ENCODE results near the gene MOBP. TPM values are rescaled to one million over a fixed set of nuclear protein-coding genes. Genes with fewer than 3 reads are reported as not detected.

The MOBP gene
- total and polyA plus RNA-seq, 9 of the 15 experiments (the other 6 are each of a cell fraction or from before 2014, with no cell fraction given), result 0.09 to 0.33 (median 0.11) TPM; not detected in 4

DNA sequence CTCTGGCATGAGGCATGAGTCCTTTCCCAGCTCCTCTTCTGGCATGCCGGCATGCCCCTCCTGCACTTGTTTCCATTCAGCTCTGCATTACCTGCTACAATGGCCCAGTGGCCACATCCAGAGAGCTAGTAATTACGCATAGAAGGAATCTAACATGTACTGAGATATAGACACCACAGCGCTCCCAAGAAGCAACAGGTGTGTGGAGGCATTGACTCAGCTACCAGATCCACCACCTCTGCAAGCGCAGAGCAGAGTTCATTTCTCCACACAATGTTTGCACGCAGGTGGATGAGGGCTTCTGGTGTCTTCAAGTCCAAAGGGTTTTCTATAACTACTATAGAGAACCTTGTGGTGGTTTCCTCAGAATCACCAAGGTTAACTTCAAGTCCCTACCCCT lies 4.2 kb downstream of the MOBP start:
- H3K27me3 ChIP-seq (ENCODE audit: control insufficient read depth in 2 of 2, insufficient read depth in 2 of 2, low read length in 2 of 2), result peaks cover 2 to 12% of the 10 kb centered on the region in 2 experiments; a peak in 2 of 5 replicates
- H3K9ac ChIP-seq (ENCODE audit: insufficient read depth in 1 of 2, low read depth in 2 of 2, low read length in 2 of 2), result no peak overlapping the region
- CTCF ChIA-PET (ENCODE audit: low intra/inter-chr PET ratio), result no interaction called here
- no peaks in the 10 kb centered on the region for H3K79me2 ChIP-seq (ENCODE audit: control insufficient read depth, insufficient read depth, low read length)
- no peak overlapping the region for H2AFZ ChIP-seq (ENCODE audit: low read depth, low read length)
- no peak overlapping the region for H3K4me3 ChIP-seq
- no peak overlapping the region for H3K27ac ChIP-seq (ENCODE audit: extremely low read depth, low read depth, low read length)
- peak; percentile 55 for FAIRE-seq
- no peaks in the 10 kb centered on the region for H3K36me3 ChIP-seq (ENCODE audit: control insufficient read depth, insufficient read depth, low read length)
- POLR2A ChIA-PET, result interaction anchor here (0.6 to 0.9 kb wide), 3 partner anchors 9 to 858 kb away, joined by 3 read pairs; no protein-coding TSS in a partner anchor
- H3K9me3 ChIP-seq (replicated peaks; ENCODE audit: control insufficient read depth, insufficient read depth, low read depth, low read length), result no peaks in the 10 kb centered on the region
- intact Hi-C loops (cut with micrococcal nuclease) (no loop called here), in situ Hi-C loops (cut with MboI) (no loop called here)
- 1% methylated on average over 5 of the region's 5 CpGs for WGBS (ENCODE audit: insufficient coverage, low coverage, missing lambda C conversion rate)
- no peaks in the 10 kb centered on the region for H3K4me1 ChIP-seq (replicated peaks in 1 of 2; ENCODE audit: control insufficient read depth in 2 of 2, insufficient read depth in 2 of 2, low read length in 2 of 2)
- no peak for DNase-seq (ENCODE audit: extremely low read depth in 1 of 4, low spot score in 3 of 4)
- H3K9me1 ChIP-seq (ENCODE audit: control insufficient read depth, insufficient read depth, low read length), result no peaks in the 10 kb centered on the region
- no peak overlapping the region for H3K4me2 ChIP-seq (ENCODE audit: insufficient read depth, low read length)
- BruUV-seq (replicated peaks), result no TSS peak
- no peaks in the 10 kb centered on the region for H4K20me1 ChIP-seq (replicated peaks; ENCODE audit: control insufficient read depth, insufficient read depth, low read length)
- TF ChIP-seq SP1 (CRISPR knock-in tag; IDR thresholded peaks at IDR 0.05) (no peak), SMC3 (conservative IDR thresholded peaks at IDR 0.05; ENCODE audit: insufficient read depth, low read depth, low read length) (no peak)
- TF ChIP-seq, protein P1, sequence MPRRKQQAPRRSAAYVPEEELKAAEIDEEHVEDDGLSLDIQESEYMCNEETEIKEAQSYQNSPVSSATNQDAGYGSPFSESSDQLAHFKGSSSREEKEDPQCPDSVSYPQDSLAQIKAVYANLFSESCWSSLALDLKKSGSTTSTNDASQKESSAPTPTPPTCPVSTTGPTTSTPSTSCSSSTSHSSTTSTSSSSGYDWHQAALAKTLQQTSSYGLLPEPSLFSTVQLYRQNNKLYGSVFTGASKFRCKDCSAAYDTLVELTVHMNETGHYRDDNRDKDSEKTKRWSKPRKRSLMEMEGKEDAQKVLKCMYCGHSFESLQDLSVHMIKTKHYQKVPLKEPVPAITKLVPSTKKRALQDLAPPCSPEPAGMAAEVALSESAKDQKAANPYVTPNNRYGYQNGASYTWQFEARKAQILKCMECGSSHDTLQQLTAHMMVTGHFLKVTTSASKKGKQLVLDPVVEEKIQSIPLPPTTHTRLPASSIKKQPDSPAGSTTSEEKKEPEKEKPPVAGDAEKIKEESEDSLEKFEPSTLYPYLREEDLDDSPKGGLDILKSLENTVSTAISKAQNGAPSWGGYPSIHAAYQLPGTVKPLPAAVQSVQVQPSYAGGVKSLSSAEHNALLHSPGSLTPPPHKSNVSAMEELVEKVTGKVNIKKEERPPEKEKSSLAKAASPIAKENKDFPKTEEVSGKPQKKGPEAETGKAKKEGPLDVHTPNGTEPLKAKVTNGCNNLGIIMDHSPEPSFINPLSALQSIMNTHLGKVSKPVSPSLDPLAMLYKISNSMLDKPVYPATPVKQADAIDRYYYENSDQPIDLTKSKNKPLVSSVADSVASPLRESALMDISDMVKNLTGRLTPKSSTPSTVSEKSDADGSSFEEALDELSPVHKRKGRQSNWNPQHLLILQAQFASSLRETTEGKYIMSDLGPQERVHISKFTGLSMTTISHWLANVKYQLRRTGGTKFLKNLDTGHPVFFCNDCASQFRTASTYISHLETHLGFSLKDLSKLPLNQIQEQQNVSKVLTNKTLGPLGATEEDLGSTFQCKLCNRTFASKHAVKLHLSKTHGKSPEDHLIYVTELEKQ (CRISPR knock-in tag; IDR thresholded peaks at IDR 0.05), result no peak
- TF ChIP-seq, protein P2, sequence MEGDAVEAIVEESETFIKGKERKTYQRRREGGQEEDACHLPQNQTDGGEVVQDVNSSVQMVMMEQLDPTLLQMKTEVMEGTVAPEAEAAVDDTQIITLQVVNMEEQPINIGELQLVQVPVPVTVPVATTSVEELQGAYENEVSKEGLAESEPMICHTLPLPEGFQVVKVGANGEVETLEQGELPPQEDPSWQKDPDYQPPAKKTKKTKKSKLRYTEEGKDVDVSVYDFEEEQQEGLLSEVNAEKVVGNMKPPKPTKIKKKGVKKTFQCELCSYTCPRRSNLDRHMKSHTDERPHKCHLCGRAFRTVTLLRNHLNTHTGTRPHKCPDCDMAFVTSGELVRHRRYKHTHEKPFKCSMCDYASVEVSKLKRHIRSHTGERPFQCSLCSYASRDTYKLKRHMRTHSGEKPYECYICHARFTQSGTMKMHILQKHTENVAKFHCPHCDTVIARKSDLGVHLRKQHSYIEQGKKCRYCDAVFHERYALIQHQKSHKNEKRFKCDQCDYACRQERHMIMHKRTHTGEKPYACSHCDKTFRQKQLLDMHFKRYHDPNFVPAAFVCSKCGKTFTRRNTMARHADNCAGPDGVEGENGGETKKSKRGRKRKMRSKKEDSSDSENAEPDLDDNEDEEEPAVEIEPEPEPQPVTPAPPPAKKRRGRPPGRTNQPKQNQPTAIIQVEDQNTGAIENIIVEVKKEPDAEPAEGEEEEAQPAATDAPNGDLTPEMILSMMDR (IDR thresholded peaks at IDR 0.05 in 2 of 3, conservative IDR thresholded peaks at IDR 0.05 in 1 of 3; ENCODE audit: insufficient read depth in 2 of 3, low read depth in 1 of 3, low read length in 3 of 3), result peak in 1 of 3 experiments; percentile 22; a peak in 1 of 6 replicates
- ATAC-seq, result peak; percentile 75; the same call in 2 of the 3 replicates

All from K562 (cell line).